ENCODE results near the gene MATCAP1.
A peak's percentile ranks its signal among the peaks of the same experiment; 100 is the strongest.

Gene MATCAP1

DNA sequence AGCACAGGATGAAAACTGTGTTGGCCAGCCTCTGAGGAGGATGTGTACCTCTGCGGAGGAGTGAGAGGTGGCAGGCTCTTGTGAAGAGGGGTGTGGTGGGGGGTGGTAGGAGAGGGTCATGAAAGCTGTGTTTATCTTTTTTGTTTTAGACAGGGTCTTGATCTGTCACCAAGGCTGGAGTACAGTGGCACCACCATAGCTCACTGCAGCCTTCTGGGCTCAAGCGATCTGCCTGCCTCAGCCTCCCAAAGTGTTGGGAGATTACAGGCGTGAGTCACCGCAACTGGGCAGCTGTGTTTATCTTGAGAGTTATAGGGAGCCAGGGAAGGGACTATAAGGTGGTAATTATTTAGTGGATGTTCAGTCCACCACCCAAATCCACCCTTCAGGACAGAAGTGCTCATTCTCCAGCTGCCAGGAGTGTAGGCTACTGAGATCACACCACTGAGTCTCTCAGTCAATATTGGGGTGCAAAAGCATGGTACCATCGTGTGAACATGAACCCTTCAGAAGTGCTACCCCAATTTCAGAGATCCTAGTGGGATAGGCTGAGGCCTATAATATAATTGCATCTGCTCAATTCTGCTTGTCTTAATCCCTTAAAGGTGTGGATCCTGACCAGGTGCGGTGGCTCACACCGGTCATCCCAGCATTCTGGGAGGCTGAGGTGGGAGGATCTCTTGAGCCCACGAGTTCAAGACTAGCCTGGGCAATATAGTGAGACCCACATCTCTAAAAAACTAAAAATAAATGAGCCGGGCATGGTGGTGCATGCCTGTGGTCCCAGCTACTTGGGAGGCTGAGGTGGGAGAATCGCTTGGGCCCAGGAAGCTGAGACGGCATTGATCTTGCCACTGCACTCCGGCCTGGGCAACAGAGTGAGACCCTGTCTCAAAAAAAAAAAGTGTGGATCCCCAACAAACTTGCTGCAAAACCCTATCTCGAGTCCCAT is 7.0 kb upstream of the MATCAP1 start:
- DNase-seq = no peak

DNA sequence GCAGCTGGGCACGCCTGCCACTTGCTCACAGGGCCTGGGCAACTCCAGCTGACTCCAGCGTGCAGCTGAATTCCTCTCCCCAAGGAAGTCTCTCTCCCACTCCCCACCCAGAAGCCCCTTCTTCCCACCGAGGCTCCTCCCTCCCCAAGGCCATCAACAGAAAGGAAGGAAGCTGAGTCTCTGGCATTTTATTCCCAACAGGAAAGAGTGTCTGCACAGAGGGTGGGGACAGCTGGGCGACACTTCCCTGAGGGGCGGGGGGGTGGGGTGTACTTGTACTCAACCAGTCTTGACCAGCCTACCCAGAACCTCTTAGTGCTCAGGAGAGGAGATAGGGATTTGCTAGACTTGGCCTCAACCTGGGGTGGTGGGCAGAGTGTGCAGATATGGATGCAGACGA is 6.3 kb upstream of the MATCAP1 start, which contains the start of gene EXOC3L1:
Gene EXOC3L1 (minus strand): TSS at position 96 of the 400 bp plus-strand sequence. CDS start 460 bp downstream, outside the sequence.
- DNase-seq = no peak

DNA sequence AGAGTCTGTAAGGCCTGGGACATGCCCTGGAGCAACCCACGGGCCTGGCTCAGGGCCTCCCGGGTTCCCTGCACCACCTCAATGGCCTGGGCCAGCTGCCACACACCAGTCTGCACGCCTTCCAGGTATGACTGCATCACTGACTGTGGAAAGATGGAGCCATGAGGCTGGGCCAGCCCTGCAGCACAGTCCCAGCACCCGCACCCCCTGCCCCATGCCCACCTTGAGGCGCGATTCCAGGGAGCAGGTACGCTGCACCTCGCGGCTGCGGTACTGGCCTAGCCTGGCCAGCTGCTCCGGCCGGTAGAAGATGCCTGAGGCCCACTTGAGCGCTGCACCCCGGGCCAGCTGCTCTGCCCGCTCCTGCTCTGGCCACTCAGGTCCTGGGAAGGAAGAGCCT is 5.0 kb upstream of the MATCAP1 start:
- no peak for DNase-seq

DNA sequence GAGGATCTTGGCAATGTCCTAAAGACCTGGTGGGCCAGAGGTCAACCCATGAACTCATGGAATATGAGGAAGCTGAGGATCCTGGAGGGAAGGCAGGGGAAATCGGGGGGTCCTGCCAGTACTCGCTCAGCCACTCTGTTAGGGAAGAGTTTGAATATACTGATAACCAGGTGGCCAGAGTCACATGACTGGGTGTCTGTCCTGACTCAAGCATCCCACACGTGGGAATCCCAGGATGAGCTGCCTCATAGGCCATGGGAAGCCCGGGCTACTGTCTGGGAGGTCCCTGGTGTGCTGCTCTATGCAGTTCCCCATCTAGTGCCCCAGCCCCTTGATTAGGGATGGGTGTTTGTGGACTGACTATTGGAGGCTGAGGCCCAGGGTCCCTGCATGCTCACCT is 4.6 kb upstream of the MATCAP1 start:
- no peak for DNase-seq

DNA sequence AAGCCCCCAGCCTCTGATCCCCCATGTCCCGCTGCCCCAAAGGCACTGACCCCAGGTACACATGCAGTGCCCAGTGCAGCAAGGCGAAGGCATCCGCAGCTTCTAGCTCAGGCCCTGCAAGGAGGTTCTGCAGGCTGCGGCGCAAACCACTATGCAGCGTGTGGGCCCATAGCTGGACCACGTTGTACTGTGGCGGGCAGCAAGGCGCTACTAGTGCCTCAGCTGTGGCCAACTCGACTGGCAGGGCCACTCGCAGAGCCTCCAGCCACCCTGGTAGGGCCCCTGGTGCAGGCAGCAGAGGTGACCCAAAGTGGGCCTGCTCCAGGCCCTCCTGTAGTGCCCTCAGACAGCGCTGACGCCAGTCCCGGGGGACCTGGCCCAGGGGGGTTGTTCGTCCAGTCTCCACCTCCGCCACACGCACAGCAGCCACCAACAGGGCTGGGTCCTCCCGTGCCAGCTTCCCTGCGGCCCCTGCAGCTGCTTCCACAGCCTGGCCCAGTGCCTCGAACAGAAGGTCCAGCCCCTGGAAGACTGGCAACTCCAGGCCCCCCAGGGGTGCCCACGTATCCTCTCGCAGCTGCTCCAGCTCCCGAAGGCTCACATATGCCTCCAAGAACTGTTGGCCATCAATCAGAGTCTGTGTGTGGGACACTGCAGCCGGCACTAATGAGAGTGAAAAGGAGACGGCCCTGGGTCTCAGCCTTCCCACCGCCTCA is 3.6 kb upstream of the MATCAP1 start:
- no peak for DNase-seq

GRCh38 chr16:67186550-67186950 is 2.8 kb upstream of the MATCAP1 start:
- DNase-seq = no peak

DNA sequence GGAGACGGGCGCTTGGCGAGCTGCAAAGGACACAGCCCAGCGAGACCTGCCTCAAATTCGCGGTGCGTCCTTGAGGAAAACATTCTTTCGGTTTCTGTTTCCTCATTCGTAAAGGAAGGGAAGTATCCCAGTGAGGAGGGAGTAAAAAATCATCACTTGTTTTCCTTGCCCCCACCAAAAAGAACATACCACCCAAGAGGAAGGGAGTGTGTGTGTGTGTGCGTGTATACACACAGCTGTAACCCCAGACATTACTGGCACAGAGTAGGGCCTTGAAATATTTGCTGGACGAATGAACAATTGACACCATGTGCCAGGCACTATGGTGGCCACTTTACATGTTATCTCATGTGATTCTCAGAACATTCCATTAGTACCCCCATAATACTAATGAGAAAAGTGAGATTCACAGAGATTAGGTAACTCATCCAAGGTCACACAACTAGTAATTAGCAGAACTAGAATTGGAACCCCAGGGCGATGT is 1.9 kb upstream of the MATCAP1 start:
- DNase-seq = no peak

DNA sequence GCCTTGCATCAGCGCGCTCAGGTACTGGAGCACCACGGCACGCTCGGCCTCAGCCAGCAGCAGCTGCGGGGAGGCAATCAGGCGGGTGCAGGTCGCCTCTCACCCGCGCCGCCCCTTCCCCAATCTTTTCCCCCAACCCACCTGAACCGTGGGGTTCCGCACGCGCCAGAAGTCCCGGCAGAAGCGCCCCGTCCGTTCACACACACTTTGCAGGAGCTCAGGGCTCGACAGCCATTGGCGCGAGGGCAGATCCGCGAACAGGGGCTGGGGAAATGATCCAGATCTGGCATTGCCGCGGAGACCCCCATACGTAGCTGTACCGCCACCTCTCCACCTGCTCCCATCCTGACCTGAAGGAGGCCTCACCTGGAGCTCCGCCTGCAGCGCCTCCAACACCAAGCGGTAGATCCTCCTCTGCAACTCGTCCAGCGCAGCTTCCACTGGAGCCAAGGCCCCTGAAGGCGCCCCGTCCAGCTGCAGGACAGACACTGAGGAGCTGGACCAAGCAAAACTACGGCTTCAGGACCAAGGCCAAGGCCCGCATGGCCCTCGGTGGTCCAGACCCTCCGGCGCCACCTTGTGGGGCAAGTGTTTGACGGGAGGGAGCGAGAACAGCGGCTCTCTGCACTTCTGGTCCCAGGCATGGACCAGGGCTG is 1.4 kb upstream of the MATCAP1 start:
- peak; percentile 15 for DNase-seq

DNA sequence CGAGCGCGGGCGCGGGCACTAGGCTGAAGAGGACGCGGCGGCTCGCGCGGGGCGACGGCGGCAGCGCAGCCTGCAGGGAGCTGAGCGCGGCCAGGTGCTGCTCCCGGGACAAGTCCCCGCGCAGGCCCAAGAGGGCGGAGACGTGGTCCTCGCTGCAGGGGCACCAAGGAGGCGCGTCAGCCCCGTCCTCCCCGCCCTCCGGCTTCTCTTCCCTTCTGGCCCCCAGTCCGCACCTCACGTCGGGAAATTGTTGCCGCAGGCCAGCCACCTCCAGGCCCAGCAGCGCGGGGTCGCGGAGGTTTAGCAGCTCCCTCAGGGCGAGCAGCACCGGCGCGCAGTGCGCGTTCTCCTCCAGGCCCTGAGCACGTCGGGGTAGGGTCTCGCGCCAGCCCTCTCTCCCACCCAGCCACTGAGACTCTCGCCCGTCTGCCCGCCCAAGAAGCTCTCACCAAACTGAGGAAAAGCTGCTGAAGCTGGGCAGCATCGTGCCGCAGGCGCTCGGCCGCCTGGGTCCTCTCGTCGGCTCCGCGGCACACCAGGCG is 761 bp upstream of the MATCAP1 start:
- no peak for DNase-seq

GRCh38 chr16:67183284-67183626 is 508 bp downstream of the MATCAP1 start:
- no peak for DNase-seq

DNA sequence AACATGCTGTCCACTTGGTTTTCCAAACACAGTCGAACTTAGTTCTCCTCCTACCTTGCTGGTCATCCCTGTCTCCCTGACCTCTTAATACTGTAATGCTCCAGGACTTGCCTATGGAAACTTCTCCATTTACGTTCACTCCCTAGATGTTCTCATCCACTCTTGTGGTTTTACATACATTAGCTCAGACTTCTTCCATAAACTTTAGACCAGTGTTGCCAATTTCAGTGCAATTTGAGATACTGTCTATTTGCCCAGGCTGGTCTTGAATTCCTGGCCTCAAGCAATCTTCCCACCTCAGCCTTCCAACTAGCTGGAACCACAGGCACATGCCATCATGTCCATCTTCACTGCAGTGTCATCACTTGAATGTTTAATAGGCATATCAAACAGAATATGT is 1.5 kb downstream of the MATCAP1 start:
- no peak for DNase-seq

DNA sequence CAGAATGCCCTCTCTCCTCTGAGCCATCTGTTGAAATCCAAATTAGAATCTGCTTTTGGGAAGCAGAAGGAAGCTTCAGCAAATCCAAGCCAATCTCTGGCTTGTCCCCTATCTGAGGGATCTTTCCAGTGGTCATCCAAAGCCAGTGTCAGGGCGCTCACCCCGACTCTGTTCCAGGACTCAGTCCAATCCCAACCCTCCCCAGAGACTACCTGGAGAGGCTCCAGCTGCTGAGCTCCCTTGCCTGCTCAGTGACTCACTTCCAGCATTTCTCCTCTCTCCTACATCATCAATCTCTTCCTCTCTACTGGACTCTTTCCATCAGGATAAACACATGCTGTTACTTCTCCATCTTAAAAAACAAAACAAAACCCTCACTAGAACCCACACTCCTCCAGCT is 2.4 kb downstream of the MATCAP1 start:
- no peak for DNase-seq

- DNase-seq = no peak
These were observed 3.6 kb downstream of the MATCAP1 start for GRCh38 chr16:67180166-67180565.

DNA sequence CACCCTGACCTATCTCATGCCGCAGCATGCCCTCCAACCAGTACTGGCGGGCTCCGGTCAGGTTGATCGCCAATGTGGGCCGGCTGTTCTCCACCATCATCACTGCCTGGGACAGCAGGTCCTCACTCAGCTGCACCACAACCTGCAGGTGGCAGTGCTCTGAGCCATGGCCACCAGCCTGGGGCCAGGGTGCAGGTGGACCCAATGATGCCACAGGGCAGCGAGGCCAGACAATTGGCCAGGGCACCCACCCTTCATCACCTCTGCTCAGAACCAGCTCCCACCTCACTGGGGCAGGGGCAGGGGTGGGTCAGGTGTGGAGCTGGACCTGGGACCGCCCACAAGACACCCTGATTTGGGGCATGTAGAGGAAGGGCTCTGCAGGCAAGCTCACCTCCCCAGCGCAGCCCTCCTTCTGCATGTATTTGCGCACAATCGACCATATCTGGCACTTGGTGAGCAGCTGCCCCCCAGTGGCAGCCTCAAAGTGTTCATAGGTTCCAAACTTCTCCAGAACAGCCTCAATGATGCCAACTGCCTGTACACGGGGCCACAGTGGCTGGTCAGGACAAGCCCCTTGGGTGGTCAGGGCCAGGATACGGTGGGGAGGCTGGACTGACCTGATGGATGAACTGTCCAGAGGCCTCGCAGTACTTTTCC is 4.2 kb downstream of the MATCAP1 start:
- DNase-seq = no peak

DNA sequence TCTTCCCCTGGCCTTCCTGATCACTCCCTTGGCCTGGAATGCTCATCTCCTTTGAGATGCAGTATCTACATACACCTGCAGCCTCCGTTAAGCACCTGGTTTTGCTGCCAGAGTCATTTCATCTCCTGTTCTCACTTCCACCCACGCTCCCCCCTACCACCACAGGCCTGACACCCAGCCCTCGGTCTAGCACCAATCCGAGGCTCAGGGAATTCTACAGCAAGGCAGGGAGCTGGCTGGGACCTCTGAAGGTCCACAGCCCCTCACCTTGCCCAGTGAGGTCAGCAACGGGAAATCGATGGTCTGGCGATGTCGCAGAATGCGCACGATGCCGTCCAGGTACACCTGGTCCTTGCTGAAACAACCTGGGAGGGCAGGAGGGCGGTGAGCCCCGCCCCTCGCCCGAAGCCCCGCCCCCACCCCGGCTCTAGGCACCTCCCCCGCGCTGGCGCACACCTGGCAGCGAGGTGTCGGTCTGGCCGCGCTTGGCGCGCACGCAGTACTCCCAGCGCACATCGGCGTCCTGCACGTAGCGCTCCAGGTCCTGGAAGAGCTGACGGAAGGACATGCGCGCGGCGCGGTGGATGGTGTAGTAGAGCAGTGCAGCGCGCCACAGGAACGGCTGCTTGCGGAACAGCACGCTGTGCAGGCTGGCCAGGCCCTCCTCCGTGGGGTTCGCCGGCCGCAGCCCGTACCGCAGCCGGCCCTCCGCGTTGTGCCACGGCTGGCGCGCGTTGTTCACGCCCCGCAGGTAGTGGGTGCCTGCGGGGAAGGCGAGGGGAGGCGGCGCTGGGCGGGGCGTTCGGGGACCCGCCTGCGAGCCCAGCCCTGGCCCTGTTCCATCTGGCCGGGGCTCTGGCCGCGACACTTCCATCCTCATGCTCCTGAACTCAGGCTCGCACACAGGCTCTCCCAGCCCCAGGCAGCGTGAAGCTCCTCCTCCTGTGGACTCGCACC is 5.7 kb downstream of the MATCAP1 start:
- peak; percentile 72 for DNase-seq

DNA sequence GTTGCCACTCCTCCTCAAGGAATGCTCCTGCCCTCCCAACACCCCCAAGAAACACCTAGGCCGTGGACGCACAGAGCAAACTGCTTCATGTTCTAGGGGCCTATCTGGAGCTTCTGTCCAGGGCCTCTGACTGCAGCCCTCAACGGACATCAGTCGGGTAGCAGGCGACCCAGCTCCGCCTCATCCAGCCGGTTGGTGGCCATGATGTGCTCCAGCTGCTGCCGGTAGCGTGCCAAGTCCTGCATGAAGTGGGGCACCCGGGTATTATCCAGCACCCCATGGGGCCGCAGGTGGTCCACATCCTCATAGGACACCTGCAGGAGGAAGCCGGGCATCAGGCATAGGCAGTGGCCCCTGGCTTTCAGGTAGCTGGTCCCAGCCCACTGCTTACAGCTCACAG is 7.1 kb downstream of the MATCAP1 start:
- no peak for DNase-seq

DNA sequence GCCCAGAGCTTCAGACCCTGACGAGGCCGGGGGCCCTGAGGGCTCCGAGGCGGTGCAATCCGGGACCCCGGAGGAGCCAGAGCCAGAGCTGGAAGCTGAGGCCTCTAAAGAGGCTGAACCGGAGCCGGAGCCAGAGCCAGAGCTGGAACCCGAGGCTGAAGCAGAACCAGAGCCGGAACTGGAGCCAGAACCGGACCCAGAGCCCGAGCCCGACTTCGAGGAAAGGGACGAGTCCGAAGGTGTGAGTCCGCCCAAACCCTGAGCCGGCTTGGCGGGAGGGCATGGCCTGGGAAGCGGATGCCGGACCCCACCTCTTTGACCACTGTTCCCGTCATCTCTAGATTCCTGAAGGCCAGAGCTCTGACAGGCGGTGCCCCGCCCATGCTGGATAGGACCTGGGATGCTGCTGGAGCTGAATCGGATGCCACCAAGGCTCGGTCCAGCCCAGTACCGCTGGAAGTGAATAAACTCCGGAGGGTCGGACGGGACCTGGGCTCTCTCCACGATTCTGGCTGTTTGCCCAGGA is 9.0 kb downstream of the MATCAP1 start:
- DNase-seq = no peak

GRCh38 chr16:67173808-67174705 is 9.7 kb downstream of the MATCAP1 start:
- DNase-seq = peak; percentile 42

GRCh38 chr16:67173323-67173722 is 10.4 kb downstream of the MATCAP1 start:
- DNase-seq = no peak

Measured in NCI-H748 treated with DMSO at 0.1 percent for 48 hours (cell line).